GM23338 (cell line): ENCODE measurements around the gene FGD4. TPM values are rescaled to one million over a fixed set of nuclear protein-coding genes. Genes with fewer than 3 reads are reported as not detected.

Source experiments
- ATAC-seq: fragments of 200-7000 bp; cut with Tn5 transposase; 3 replicates; pipeline ENCODE4 v1.9.1; 2020
- DNase-seq: peaks from one replicate; pipeline ENCODE4 v3.0.0-alpha.2; 2015; ENCODE audit warnings: low spot score
- H2AFZ ChIP-seq: fragments of 200-600 bp; sonication (generic); 2 replicates; pipeline ENCODE4 v1.8.0; 2016; ENCODE audit warnings: antibody characterized with exemption, mild to moderate bottlenecking, moderate library complexity
- H3F3A ChIP-seq: fragments of 200-600 bp; sonication (generic); replicated peaks from 2 replicates; pipeline ENCODE4 v1.8.0; 2017; ENCODE audit warnings: antibody characterized with exemption, mixed run types, low read depth
- H3K27ac ChIP-seq: fragments of 200-600 bp; sonication (generic); 2 replicates; pipeline ENCODE4 v1.6.1; 2016; ENCODE audit warnings: low read depth
- H3K27me3 ChIP-seq: fragments of 200-600 bp; sonication (generic); 2 replicates; pipeline ENCODE4 v1.8.0; 2016; ENCODE audit warnings: mild to moderate bottlenecking, mixed run types, moderate library complexity; ENCODE audit not compliant: insufficient read depth
- H3K36me3 ChIP-seq: fragments of 200-600 bp; sonication (generic); 2 replicates; pipeline ENCODE4 v1.8.0; 2016; ENCODE audit warnings: mild to moderate bottlenecking; ENCODE audit not compliant: insufficient read depth
- H3K4me1 ChIP-seq: fragments of 200-600 bp; sonication (generic); 2 replicates; pipeline ENCODE4 v1.8.0; 2016; ENCODE audit warnings: mild to moderate bottlenecking, moderate library complexity; ENCODE audit not compliant: insufficient read depth
- H3K4me2 ChIP-seq: fragments of 200-600 bp; sonication (generic); 2 replicates; pipeline ENCODE4 v1.7.1; 2017; ENCODE audit warnings: mixed run types
- H3K4me3 ChIP-seq: fragments of 200-600 bp; sonication (generic); 2 replicates; pipeline ENCODE4 v1.6.1; 2016; ENCODE audit warnings: mixed run types
- H3K79me2 ChIP-seq: fragments of 200-600 bp; sonication (generic); replicated peaks from 2 replicates; pipeline ENCODE4 v1.8.0; 2017; ENCODE audit warnings: mild to moderate bottlenecking; ENCODE audit not compliant: insufficient read depth
- H3K9me2 ChIP-seq: fragments of 200-600 bp; sonication (generic); 2 replicates; pipeline ENCODE4 v1.8.0; 2017; ENCODE audit not compliant: insufficient read depth
- H4K20me1 ChIP-seq: fragments of 200-600 bp; sonication (generic); replicated peaks from 2 replicates; pipeline ENCODE4 v1.8.0; 2017; ENCODE audit warnings: mild to moderate bottlenecking; ENCODE audit not compliant: insufficient read depth
- H3K27ac Mint-ChIP-seq: 2 replicates; pipeline ENCODE4 v1.8.0; 2020; ENCODE audit warnings: inconsistent platforms, mild to moderate bottlenecking, moderate library complexity, mixed read lengths
- H3K27me3 Mint-ChIP-seq: 3 replicates; pipeline ENCODE4 v1.8.0; 2022; ENCODE audit warnings: low read depth, mild to moderate bottlenecking, moderate library complexity, mixed read lengths, inconsistent platforms; ENCODE audit not compliant: insufficient read depth, poor library complexity
- H3K36me3 Mint-ChIP-seq: 3 replicates; pipeline ENCODE4 v1.8.0; 2021; ENCODE audit warnings: low read depth, mild to moderate bottlenecking, inconsistent platforms, moderate library complexity, mixed read lengths
- H3K4me1 Mint-ChIP-seq: 3 replicates; pipeline ENCODE4 v1.8.0; 2020; ENCODE audit warnings: mild to moderate bottlenecking, inconsistent platforms, mixed read lengths
- H3K4me3 Mint-ChIP-seq: 3 replicates; pipeline ENCODE4 v1.8.0; 2021; ENCODE audit warnings: moderate library complexity, mild to moderate bottlenecking, inconsistent platforms, mixed read lengths
- H3K9me3 Mint-ChIP-seq: 3 replicates; pipeline ENCODE4 v1.8.0; 2020; ENCODE audit warnings: moderate library complexity, mild to moderate bottlenecking, inconsistent platforms, mixed read lengths
- CREB1 ChIP-seq: fragments of 250-450 bp; sonication (Bioruptor Pico); IDR thresholded peaks from 2 replicates; pipeline ENCODE4 v1.5.0; 2020; ENCODE audit warnings: low read depth, mild to moderate bottlenecking, moderate library complexity
- EZH2 ChIP-seq: fragments of 200-600 bp; sonication (generic); IDR thresholded peaks from one replicate; pipeline ENCODE4 v1.8.0; 2017; ENCODE audit warnings: antibody characterized with exemption, mild to moderate bottlenecking, low read depth; ENCODE audit not compliant: unreplicated experiment
- JUNB ChIP-seq: IDR thresholded peaks from one replicate; pipeline ENCODE4 v1.6.1; 2016; ENCODE audit warnings: antibody characterized with exemption; ENCODE audit not compliant: unreplicated experiment
- NANOG ChIP-seq: IDR thresholded peaks from 2 replicates; pipeline ENCODE4 v1.6.1; 2016; ENCODE audit warnings: antibody characterized with exemption, borderline replicate concordance
- POLR2AphosphoS5 ChIP-seq: IDR thresholded peaks from 2 replicates; pipeline ENCODE4 v1.6.1; 2016; ENCODE audit warnings: antibody characterized with exemption, low read depth
- STAT1 ChIP-seq: IDR thresholded peaks from one replicate; pipeline ENCODE4 v1.6.1; 2016; ENCODE audit warnings: antibody characterized with exemption; ENCODE audit not compliant: unreplicated experiment
- ZNF331 ChIP-seq: fragments of 250-450 bp; sonication (Bioruptor Pico); IDR thresholded peaks from 2 replicates; pipeline ENCODE4 v1.5.0; 2020; ENCODE audit warnings: low read depth, mild to moderate bottlenecking, moderate library complexity
- polyA plus RNA-seq: library from polyadenylated mRNA; unstranded; fragments of >200 nt; fragmentation: Nextera tagmentation; extraction: Ambion mirVana; gene quantifications from 2 replicates; pipeline ENCODE4 v1.2.1, GENCODE V29; 2016
- total RNA-seq: library from RNA; depleted of rRNA; stranded (reverse); fragments of >200 nt; shearing (Covaris generic); gene quantifications from 2 replicates; pipeline ENCODE4 v1.2.3, GENCODE V29; 2014
- TF ChIP-seq, protein P1 (sequence below): IDR thresholded peaks from one replicate; pipeline ENCODE4 v1.6.1; 2018; ENCODE audit warnings: antibody characterized with exemption; ENCODE audit not compliant: unreplicated experiment
- TF ChIP-seq, protein P2 (sequence below), 2 experiments: fragments of 200-600 bp in 1 of 2; sonication (generic) in 1 of 2; conservative IDR thresholded peaks; 2 replicates each; pipeline versions ENCODE4 v1.5.1 to v1.6.1; 2016 to 2017; ENCODE audit warnings: antibody characterized with exemption in 2 of 2, low read depth in 2 of 2, mild to moderate bottlenecking in 2 of 2, moderate library complexity in 1 of 2
- TF ChIP-seq, protein P3 (sequence below): IDR thresholded peaks from 2 replicates; pipeline ENCODE4 v1.6.1; 2016; ENCODE audit warnings: antibody characterized with exemption

Gene FGD4
- total and polyA plus RNA-seq, 2 experiments from 2014 or later, result 24.3 to 54.3 TPM

DNA sequence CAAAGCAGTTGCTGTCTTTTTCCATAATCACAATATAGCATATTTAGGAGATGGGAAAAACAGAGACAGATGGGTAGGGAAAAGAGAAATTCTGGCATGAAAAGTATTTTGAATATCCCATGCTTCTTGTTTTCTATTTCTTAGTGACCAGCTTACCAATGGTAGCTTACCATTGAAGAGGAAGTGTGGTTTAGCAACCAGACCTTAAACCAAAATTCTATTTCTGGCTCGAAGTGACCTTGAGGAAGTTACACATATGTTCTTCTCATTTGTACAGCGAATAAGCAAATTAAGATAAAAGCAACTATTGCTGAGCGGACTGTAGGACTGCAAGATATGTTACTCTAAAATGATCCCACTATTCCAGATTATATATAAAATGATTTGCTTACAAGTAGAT lies 82.9 kb downstream of the FGD4 start:
- no peak for DNase-seq
- Histone ChIP-seq H3K4me1 (no peaks in the 10 kb centered on the region), H3K4me3 (no peak overlapping the region), H3K36me3 (no peaks in the 10 kb centered on the region), H3K27ac (peak overlapping the region; percentile 45), H3F3A (no peaks in the 10 kb centered on the region), H4K20me1 (peaks cover 19% of the 10 kb centered on the region; the same call in 1 of the 2 replicates), H3K27me3 (no peaks in the 10 kb centered on the region), H3K9me2 (no peaks in the 10 kb centered on the region), H3K79me2 (peaks cover 99% of the 10 kb centered on the region), H2AFZ (no peak overlapping the region), H3K4me2 (no peak overlapping the region)
- ATAC-seq, result no peak
- TF ChIP-seq EZH2 (no peak), STAT1 (no peak), ZNF331 (no peak), POLR2AphosphoS5 (no peak), CREB1 (CRISPR knock-in tag) (no peak), NANOG (no peak)
- TF ChIP-seq, protein P1, sequence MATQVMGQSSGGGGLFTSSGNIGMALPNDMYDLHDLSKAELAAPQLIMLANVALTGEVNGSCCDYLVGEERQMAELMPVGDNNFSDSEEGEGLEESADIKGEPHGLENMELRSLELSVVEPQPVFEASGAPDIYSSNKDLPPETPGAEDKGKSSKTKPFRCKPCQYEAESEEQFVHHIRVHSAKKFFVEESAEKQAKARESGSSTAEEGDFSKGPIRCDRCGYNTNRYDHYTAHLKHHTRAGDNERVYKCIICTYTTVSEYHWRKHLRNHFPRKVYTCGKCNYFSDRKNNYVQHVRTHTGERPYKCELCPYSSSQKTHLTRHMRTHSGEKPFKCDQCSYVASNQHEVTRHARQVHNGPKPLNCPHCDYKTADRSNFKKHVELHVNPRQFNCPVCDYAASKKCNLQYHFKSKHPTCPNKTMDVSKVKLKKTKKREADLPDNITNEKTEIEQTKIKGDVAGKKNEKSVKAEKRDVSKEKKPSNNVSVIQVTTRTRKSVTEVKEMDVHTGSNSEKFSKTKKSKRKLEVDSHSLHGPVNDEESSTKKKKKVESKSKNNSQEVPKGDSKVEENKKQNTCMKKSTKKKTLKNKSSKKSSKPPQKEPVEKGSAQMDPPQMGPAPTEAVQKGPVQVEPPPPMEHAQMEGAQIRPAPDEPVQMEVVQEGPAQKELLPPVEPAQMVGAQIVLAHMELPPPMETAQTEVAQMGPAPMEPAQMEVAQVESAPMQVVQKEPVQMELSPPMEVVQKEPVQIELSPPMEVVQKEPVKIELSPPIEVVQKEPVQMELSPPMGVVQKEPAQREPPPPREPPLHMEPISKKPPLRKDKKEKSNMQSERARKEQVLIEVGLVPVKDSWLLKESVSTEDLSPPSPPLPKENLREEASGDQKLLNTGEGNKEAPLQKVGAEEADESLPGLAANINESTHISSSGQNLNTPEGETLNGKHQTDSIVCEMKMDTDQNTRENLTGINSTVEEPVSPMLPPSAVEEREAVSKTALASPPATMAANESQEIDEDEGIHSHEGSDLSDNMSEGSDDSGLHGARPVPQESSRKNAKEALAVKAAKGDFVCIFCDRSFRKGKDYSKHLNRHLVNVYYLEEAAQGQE, result no peak
- TF ChIP-seq, protein P2, sequence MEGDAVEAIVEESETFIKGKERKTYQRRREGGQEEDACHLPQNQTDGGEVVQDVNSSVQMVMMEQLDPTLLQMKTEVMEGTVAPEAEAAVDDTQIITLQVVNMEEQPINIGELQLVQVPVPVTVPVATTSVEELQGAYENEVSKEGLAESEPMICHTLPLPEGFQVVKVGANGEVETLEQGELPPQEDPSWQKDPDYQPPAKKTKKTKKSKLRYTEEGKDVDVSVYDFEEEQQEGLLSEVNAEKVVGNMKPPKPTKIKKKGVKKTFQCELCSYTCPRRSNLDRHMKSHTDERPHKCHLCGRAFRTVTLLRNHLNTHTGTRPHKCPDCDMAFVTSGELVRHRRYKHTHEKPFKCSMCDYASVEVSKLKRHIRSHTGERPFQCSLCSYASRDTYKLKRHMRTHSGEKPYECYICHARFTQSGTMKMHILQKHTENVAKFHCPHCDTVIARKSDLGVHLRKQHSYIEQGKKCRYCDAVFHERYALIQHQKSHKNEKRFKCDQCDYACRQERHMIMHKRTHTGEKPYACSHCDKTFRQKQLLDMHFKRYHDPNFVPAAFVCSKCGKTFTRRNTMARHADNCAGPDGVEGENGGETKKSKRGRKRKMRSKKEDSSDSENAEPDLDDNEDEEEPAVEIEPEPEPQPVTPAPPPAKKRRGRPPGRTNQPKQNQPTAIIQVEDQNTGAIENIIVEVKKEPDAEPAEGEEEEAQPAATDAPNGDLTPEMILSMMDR (conservative IDR thresholded peaks at IDR 0.05; ENCODE audit: low read depth in 2 of 2), result no peak
- TF ChIP-seq, protein P3, sequence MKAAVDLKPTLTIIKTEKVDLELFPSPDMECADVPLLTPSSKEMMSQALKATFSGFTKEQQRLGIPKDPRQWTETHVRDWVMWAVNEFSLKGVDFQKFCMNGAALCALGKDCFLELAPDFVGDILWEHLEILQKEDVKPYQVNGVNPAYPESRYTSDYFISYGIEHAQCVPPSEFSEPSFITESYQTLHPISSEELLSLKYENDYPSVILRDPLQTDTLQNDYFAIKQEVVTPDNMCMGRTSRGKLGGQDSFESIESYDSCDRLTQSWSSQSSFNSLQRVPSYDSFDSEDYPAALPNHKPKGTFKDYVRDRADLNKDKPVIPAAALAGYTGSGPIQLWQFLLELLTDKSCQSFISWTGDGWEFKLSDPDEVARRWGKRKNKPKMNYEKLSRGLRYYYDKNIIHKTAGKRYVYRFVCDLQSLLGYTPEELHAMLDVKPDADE, result no peak
- H3K27me3 Mint-ChIP-seq, result peaks cover 3% of the 10 kb centered on the region
- peaks cover 12% of the 10 kb centered on the region; the same call in 2 of the 3 replicates for H3K4me1 Mint-ChIP-seq
- no peak overlapping the region for H3K27ac Mint-ChIP-seq
- H3K9me3 Mint-ChIP-seq, result no peaks in the 10 kb centered on the region
- no peak overlapping the region for H3K4me3 Mint-ChIP-seq
- peaks cover 12% of the 10 kb centered on the region; the same call in 2 of the 3 replicates for H3K36me3 Mint-ChIP-seq

DNA sequence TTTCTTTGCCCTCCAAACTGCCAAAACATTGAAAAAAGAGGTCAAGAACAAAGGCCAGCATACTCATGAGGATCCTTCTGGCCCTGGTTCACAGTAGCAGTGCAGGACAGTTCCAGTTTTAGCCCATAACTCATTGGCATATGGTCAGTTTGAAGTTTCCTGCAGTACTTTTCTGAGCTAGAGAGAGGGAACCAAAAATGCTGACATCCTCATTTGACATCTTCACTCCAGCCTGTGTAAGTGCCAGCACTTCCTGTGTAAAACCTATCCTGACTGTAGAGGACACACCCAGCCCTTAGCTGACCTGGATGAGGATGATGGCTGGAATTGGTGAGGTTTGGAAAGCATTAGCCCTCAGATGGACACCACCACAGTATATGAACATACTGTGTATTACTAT lies 84.1 kb downstream of the FGD4 start:
- Mint-ChIP-seq H3K27me3 (peaks cover 3% of the 10 kb centered on the region), H3K4me1 (peaks cover 7% of the 10 kb centered on the region; the same call in 2 of the 3 replicates), H3K27ac (peak overlapping the region; percentile 46; the same call in 1 of the 2 replicates), H3K9me3 (no peaks in the 10 kb centered on the region), H3K36me3 (peaks cover 12% of the 10 kb centered on the region; the same call in 2 of the 3 replicates), H3K4me3 (no peak overlapping the region)
- peaks cover 99% of the 10 kb centered on the region for H3K79me2 ChIP-seq
- no peak for ATAC-seq
- no peak overlapping the region for H2AFZ ChIP-seq
- TF ChIP-seq CREB1 (CRISPR knock-in tag) (no peak), STAT1 (no peak), JUNB (no peak)
- no peak overlapping the region for H3K4me2 ChIP-seq
- no peaks in the 10 kb centered on the region for H3F3A ChIP-seq
- H3K4me1 ChIP-seq, result no peaks in the 10 kb centered on the region
- no peaks in the 10 kb centered on the region for H3K36me3 ChIP-seq
- peaks cover 19% of the 10 kb centered on the region; the same call in 1 of the 2 replicates for H4K20me1 ChIP-seq
- H3K9me2 ChIP-seq, result no peaks in the 10 kb centered on the region
- H3K27ac ChIP-seq, result 0 out of 2 replicates have a peak overlapping the region, but pooled peaks have one; percentile 45
- DNase-seq, result no peak
- no peak overlapping the region for H3K4me3 ChIP-seq
- H3K27me3 ChIP-seq, result no peaks in the 10 kb centered on the region
